HPDE6-E6E7 (cell line): Measurements from ENCODE around the gene N4BP2.
"Not testable (repeated sequence)": the region's sequence is repeated elsewhere in the genome, so short reads cannot be mapped to it uniquely, and the experiment has no call there.

Experiments
- DNase-seq: peaks from one replicate; pipeline ENCODE4 v3.0.0; 2011; ENCODE audit warnings: missing footprints; ENCODE audit errors: extremely low spot score

N4BP2 gene

GRCh38 chr4:40087799-40088366 lies 31.2 kb downstream of the N4BP2 start:
- DNase-seq = no peak

- not testable (repeated sequence) for DNase-seq
These were observed 36.8 kb downstream of the N4BP2 start for GRCh38 chr4:40093400-40093799.

DNA sequence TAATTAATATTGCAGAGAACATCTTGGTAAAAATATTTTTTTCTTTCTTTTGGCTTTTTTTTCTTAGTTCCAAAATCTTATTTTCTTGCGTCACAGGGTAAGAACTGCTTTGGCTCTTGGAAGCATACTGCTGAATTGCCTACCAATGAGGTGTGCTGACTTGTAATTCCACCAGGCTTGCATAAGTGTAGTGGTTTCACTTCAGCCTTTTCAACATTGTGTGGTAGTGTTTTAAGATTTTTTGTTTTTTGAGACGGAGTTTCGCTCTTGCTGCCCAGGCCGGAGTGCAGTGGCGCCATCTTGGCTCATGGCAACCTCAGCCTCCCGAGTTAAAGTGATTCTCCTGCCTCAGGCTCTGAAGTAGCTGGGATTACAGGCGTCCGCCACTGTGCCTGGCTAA lies 42.4 kb downstream of the N4BP2 start:
- DNase-seq = no peak

GRCh38 chr4:40107150-40107549 lies 50.5 kb downstream of the N4BP2 start:
- not testable (repeated sequence) for DNase-seq

- DNase-seq = no peak
These were observed 55.6 kb downstream of the N4BP2 start for GRCh38 chr4:40112027-40112792.

DNA sequence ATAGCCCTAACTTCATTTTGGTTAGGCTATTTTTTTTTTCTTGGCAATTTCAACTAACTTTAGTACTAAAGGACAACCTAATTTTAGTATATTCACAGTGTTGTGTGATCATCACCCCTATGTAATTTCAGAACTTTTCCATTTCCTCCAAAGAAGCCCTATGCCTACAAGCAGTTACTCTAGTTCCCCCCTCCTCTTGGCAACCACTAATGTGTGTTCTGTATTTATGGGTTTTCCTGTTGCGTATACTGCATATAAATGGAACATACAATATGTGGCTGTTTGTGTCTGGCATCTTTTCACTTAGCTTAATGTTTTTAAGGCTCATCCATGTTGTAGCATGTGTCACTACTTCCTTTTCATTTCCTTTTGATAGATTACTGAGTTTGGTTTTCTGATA lies 57.6 kb downstream of the N4BP2 start:
- DNase-seq = no peak

DNA sequence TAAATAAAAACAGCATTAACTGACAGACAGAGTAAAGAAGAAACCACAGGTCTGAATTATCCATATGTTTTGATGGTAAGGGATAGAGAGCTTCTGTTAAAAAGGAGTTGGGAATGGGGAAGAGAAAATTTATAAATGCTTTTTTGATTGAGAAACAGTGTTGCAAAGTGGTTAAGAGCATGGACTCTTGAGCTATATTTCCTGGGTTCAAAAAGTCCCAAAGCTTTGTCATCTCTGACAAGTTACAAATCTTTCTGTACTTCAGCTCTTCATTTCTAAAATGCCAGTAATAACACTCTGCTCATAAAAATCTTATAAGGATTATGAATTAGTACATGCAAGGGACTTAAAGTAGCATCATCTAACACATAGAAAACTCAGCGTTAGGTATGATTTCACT lies 62.2 kb downstream of the N4BP2 start:
- no peak for DNase-seq

- no peak for DNase-seq
These were observed 62.7 kb downstream of the N4BP2 start for GRCh38 chr4:40119344-40119743.

DNA sequence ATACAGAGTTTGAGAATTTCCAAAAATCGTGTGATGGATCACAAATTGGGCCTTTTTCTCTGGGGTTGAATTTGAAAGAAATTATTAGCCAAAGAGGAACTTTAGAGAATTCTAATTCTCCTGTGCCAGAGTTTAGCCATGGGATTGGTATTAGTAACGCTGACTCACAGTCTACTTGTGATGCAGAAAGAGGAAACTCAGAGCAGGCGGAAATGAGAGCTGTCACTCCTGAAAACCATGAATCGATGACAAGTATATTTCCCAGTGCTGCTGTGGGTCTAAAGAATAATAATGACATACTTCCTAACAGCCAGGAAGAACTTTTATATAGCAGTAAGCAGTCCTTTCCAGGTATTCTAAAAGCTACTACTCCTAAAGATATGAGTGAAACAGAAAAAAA lies 64.9 kb downstream of the N4BP2 start:
- peak; percentile 76 for DNase-seq

DNA sequence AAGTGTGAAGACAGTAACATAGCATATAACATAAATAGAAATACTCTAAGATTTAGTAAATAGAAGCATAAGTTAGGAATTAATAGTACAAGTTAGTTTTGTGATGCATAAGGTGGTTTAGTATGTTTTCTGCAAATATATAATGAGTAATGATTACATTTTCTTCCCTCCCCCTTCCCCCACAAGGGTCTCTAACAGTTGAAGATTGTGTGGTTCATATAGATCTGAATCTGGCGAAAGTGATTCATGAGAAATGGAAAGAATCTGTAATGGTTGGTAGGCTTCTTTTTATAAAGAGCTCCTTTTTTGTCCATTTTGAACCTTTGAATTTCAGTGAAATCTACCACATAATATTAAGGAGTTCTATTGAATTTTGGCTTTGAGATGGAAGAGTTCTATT lies 66.3 kb downstream of the N4BP2 start:
- no peak for DNase-seq

GRCh38 chr4:40124690-40125089 lies 68.0 kb downstream of the N4BP2 start:
- DNase-seq = no peak

DNA sequence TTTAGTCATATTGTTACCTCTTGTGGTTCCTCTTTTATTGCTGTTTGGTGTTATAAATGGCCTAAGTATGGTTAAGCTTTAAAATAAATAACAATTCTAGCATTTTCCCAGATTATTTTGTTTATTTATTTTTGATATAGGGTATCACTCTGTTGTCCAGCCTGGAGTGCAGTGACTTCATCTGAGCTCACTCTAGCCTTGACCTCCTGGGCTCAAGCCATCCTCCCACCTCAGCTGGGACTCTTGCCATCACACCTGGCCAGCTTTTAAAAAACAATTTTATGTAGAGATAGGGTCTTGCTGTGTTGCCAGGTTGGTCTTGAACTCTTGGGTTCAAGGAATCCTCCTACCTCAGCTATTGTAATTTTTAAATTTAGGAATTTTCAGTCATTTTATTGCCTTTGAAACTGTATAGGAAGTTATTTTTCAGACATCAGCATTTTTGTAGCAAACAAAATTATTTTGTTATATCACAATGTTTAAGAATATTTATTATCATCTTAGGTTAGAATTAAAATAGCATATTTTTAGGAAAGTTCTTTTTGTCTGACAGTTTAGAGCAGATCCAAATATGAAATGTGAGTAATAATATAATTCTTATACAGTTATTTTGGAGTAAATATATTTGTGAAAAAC lies 73.9 kb downstream of the N4BP2 start:
- no peak for DNase-seq

DNA sequence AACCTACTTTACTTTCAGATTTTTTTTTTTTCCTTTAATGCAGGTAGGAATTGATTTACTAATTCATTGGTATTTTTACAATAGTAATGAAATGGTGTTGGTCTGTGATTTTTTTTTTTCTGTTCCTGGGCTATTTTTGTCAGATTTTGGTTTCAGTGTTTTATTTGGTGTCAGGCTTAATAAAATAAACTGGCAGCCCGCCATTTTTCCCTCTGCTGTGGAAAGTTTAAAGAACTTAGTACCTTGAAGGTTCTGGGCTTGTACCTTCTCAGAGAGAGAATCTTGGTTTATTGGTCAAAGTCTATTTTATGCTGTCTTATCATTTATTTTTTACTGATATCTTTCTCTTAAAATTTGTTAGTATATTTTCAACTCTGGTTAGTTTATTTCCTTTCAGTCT lies 76.2 kb downstream of the N4BP2 start:
- no peak for DNase-seq

DNA sequence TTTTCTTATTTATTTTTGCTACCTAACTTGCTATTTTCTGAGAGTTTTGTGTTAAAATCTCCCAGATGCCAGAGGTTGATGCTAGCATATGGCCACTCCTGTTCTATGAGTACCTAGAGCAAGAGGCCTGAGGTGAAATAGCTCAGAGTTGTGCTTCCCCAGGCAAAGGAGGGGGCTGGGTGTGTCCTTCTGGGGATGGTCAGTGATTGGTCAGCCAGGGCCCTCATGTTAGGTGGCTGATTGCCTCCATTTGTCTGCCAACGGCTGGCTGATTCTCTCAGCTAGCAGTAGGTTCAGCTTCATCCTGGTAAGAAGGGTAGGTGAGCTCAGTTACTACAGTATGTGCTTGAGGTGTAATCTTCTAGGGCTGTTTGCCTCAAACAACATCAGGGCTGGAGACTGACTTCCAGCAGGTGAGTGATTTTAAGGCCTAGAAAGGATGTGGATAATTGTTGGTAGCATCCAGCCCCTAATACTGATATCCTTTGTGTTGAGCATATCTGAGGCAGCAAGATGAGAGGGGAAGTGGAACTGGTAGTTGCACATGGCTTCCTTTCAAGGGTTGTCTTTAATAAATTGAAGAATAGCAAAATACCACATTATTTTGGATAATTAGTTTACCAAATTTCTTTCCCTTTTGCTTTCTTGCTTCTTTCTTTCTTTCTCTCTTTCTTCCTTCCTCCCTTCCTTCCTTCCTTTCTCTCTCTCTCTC lies 77.7 kb downstream of the N4BP2 start:
- DNase-seq = no peak

DNA sequence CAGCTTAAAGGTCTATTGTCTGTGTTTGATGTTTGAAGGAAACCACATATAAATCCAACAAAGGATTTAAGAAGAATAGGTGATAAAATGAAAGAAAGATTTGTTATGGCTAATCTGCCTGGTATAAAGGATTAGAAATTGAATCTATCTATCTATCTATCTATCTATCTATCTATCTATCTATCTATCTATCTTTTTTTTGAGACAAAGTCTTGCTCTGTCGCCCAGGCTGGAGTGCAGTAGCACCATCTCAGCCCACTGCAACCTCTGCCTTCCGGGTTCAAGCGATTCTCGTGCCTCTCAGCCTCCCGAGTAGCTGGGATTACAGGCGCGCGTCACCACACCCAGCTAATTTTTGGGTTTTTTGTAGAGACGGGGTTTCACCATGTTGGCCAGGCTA lies 79.6 kb downstream of the N4BP2 start:
- not testable (repeated sequence) for DNase-seq

GRCh38 chr4:40140196-40140595 lies 83.5 kb downstream of the N4BP2 start:
- no peak for DNase-seq

GRCh38 chr4:40140597-40140996 lies 83.9 kb downstream of the N4BP2 start:
- DNase-seq = not testable (repeated sequence)

GRCh38 chr4:40143926-40144508 lies 87.4 kb downstream of the N4BP2 start:
- DNase-seq = no peak

DNA sequence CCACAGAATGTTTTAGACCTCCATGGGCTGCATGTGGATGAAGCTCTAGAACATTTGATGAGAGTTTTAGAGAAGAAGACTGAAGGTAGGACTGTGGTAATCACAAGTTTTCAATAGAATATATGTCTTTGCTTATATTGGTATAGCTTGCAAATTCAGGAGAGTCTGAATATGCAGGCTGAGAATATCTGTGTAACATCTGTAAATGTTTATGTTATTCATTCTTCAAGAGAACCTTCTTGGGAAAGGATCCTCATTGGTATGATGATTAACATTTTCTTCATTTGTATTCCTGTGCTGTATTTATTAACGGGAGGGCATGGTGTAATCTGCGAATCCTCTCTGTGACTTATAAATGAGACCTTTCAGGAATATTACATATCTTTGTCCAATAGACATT lies 88.1 kb downstream of the N4BP2 start:
- DNase-seq = no peak

GRCh38 chr4:40147490-40147889 lies 90.8 kb downstream of the N4BP2 start:
- not testable (repeated sequence) for DNase-seq

GRCh38 chr4:40149960-40150385 lies 93.3 kb downstream of the N4BP2 start:
- peak; percentile 23 for DNase-seq

- DNase-seq = no peak
These were observed 94.3 kb downstream of the N4BP2 start for GRCh38 chr4:40150932-40151331.
